Cardiac fibroblast (primary cell): Measurements from ENCODE around the gene SELENOM.
"Not testable (repeated sequence)": the region's sequence is repeated elsewhere in the genome, so short reads cannot be mapped to it uniquely, and the experiment has no call there.

Experiments
- DNase-seq, 2 donors: peaks; one replicate each; pipeline versions ENCODE4 v3.0.0 to v3.0.0-alpha.2; 2010; ENCODE audit warnings: low read depth in 2 of 2
- H3K4me3 ChIP-seq, 2 donors: replicated peaks in 1 of 2; 1 replicate in 1 of 2; 2 replicates in 1 of 2; pipeline ENCODE4 v1.5.1; 2011; ENCODE audit warnings: low read depth in 2 of 2, low read length in 2 of 2, mild to moderate bottlenecking in 2 of 2, moderate library complexity in 1 of 2
- CTCF ChIP-seq: IDR thresholded peaks from one replicate; pipeline ENCODE4 v1.5.1; 2011; ENCODE audit warnings: low read depth, mild to moderate bottlenecking, low read length, inconsistent platforms

SELENOM gene

GRCh38 chr22:31080164-31080847 lies 27.1 kb downstream of the SELENOM start:
- no peak for DNase-seq
- TF ChIP-seq CTCF: no peak
- peak overlapping the region; percentile 82 to 90 for H3K4me3 ChIP-seq

- DNase-seq: no peak
- H3K4me3 ChIP-seq: no peak overlapping the region
- no peak for TF ChIP-seq CTCF
Measured at GRCh38 chr22:31079095-31079642, 28.2 kb downstream of the SELENOM start.

GRCh38 chr22:31078389-31078788 lies 29.0 kb downstream of the SELENOM start:
- peak in 1 of 2 donors; percentile 22 for DNase-seq
- not testable (repeated sequence) for H3K4me3 ChIP-seq

- TF ChIP-seq CTCF: no peak
- no peak overlapping the region for H3K4me3 ChIP-seq
- DNase-seq: no peak
Measured at GRCh38 chr22:31077681-31078080, 29.7 kb downstream of the SELENOM start.

GRCh38 chr22:31075961-31076360 lies 31.4 kb downstream of the SELENOM start:
- peak; percentile 82 to 86 for DNase-seq
- no peak overlapping the region for H3K4me3 ChIP-seq
- TF ChIP-seq CTCF: no peak

- not testable (repeated sequence) for H3K4me3 ChIP-seq, DNase-seq
Measured at GRCh38 chr22:31073545-31074145, 33.7 kb downstream of the SELENOM start.

- not testable (repeated sequence) for DNase-seq, H3K4me3 ChIP-seq
Measured at GRCh38 chr22:31073125-31073524, 34.2 kb downstream of the SELENOM start.

- not testable (repeated sequence) for DNase-seq
Measured at GRCh38 chr22:31069691-31070314, 37.6 kb downstream of the SELENOM start.

More at GRCh38 chr22:31069691-31070314, 37.6 kb downstream of the SELENOM start:
- H3K4me3 ChIP-seq: not testable (repeated sequence)
